Suprapubic skin (tissue), 4 donors: ENCODE measurements around the gene TK2.

ENCODE experiments used
- CTCF ChIP-seq, 2 donors: fragments of 200-600 bp in 1 of 2; fragments of 450-650 bp in 1 of 2; sonication (generic) in 1 of 2; IDR thresholded peaks; one replicate each; pipeline ENCODE4 v1.5.1; 2016 to 2019; ENCODE audit warnings: antibody characterized with exemption in 2 of 2, mild to moderate bottlenecking in 1 of 2, moderate library complexity in 1 of 2
- EP300 ChIP-seq: sonication (generic); formaldehyde crosslinking; IDR thresholded peaks from one replicate; pipeline ENCODE4 v1.6.1; 2017; ENCODE audit warnings: antibody characterized with exemption
- POLR2A ChIP-seq, 2 donors: fragments of 450-650 bp; IDR thresholded peaks; one replicate each; pipeline ENCODE4 v1.6.1; 2017; ENCODE audit warnings: antibody characterized with exemption in 2 of 2, mild to moderate bottlenecking in 2 of 2, moderate library complexity in 2 of 2
- POLR2AphosphoS5 ChIP-seq, 3 donors: sonication (generic); formaldehyde crosslinking; IDR thresholded peaks; one replicate each; pipeline ENCODE4 v1.6.1; 2017; ENCODE audit warnings: antibody characterized with exemption in 3 of 3

- TF ChIP-seq CTCF (IDR thresholded peaks at IDR 0.05) (no peak), POLR2AphosphoS5 (IDR thresholded peaks at IDR 0.05) (no peak), POLR2A (IDR thresholded peaks at IDR 0.05) (no peak), EP300 (no peak)
These were observed 80.5 kb downstream of the TK2 start for GRCh38 chr16:66469291-66469946.
